NOMO-1 treated with DMSO at 0.1 percent for 48 hours (cell line): ENCODE measurements around the gene SEPTIN3.

Experiments
- DNase-seq: peaks from one replicate; lab custom pipeline; 2025; ENCODE audit not compliant: unreplicated experiment; lab: John Stamatoyannopoulos, UW

The SEPTIN3 gene

DNA sequence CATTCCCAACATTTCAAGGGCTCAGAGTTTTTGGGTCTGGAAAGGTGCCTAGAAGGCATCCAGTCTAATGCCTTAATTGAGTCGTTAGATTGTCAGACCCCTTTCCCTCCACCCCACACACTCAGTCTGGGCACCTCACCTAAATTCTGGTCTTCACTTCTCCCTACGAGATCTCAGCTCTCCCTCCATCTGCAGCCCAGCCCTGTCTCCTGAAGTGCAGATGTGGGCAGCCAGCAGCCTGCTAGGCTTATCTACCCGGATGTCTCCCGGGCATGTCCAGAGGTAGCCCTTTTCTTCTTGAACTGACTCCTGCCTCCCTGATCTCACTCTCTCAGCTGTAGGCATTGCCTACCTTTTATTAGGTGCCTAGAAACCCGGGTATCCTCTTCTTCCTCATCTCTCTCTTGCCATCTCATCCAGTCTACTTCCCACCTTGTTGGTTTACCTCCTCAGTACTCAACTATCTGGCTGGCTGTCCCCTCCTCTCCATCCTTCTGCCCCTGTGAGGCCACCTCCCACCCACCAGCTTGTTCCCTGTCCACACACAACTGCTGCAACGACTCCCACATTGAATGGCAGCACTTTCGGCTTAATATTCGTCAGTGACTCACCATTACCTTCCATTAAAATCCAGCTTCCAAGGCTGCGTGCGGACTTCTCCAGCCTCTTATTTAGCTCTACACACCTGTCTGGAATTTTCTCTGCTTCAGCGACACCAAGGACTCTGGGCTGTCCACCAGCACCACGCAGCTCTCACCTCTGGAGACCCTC is 6.2 kb downstream of the SEPTIN3 start:
- DNase-seq = no peak

- DNase-seq = peak; percentile 41
Observed at GRCh38 chr22:41976070-41976901, 7.0 kb downstream of the SEPTIN3 start.

DNA sequence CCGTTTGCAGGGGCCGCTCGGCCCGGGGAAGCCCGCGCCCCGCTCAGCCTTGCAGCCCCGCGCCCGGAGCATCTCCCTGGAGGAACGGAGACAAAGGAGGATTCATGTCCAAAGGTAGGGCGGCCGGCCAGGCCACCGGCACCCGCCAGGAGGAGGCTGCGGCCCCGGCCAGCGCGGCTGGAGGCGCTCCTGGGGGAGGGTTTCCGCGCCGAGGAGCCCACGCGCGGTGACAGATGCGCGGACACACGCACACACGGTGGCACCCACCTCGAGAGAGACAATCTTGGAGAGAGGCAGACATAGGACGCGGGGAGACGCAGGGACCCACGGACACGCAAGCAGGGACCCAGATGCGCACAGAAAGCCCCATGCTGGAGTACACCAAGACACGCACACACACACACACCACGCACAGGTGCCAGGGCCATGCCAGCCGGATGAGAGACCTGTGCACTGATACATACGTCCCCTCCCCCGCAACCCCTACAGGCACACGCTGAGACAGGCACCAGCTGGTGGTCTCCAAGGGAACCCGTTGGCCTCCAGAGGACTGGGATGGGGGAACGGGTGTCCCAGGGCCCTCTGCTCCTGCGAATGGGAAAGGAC is 7.8 kb downstream of the SEPTIN3 start:
- no peak for DNase-seq

DNA sequence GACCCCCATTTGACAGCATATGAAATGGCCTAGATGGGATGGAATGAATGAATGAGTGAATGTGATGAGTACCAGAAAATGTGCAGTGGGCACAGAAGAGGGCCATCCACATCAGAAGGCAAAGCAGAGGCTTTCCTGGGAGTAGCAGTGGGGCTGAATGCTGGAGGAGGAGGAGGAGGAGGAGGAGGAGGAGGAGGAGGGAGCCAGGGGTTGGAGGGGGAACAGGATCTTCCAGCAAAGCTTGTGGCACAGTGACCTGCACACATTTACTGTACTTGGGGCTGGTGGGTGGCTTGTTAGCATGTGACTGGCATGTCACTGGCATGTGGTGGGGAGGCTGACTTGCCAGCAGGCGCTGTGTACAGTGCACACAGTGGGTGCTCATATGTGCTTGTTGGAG is 9.5 kb downstream of the SEPTIN3 start:
- no peak for DNase-seq

DNA sequence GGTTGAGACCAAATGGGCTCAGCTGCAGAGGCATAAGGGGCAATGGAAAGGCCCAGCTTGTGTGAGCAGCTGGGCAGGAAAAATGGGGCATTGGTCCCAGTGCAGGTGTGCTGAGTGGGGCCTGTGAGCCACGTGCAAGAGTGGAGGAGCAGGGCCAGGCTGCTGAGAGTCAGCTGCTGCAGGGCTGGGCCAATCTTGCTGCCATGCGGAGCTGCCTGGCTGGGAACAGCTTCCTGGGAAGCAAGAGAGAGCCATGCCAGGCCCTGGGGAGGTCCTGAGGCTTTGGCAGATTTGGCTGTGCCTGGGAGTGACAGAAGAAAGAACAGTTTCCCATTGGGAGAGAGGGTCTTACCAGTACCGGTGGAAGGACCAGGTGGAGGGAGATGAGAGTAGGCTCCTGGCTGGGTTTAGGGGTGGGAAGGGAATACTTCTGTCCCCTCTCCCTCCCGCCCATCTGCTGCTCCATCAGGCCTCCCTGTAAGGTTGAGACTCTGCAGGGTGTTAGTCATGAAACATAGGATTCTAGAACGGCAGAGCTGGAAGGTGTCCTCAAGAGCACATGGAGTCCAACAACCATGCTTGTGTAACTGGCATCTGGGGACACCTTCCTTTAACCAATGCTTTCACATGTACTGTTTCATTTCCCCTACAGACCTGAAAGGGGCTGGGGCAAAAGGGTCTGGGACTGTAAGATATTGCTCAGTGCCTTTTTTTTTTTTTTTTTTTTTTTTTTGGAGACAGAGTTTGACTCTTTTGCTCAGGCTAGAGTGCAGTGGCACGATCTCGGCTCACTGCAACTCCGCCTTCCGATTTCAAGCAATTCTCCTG is 10.4 kb downstream of the SEPTIN3 start:
- DNase-seq = no peak

DNA sequence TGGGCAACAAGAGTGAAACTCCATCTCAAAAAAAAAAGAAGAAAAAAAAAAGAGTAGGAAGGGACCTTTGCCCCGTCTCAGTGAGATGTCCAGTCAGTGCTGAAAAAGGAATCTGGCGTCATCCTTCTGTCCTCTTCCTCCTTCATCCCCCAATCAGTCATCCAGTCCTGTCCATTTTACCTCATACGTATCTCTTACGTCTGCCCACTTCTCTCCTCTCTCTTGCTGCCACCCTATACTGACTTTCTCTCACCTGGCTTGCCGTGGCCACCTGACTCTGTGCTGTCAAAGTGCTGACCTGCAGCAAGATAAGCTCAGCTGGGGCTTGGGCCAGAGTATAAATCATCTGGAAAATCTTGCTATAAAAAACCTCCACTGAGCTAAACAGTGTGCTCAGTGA is 13.6 kb downstream of the SEPTIN3 start:
- no peak for DNase-seq

GRCh38 chr22:41983513-41984405 is 14.5 kb downstream of the SEPTIN3 start:
- DNase-seq = peak; percentile 45

DNA sequence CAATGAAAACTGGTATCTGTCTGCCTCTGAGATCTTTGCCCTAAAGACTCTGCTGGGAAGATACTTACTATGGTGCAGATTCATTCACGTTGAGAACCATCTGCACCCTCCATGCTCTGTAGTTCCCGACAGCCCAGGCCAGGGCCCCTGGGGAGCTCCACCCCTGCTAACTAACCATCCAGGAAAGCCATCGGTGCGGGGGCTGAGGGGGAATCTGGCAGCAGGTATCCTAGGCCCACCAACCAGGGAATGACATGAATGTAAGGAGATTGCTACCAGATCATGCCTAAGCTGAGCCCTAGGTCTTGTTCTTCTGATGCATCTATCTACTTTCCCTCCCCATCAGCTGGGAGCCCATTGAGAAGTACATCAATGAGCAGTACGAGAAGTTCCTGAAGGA is 18.0 kb downstream of the SEPTIN3 start:
- DNase-seq = no peak

DNA sequence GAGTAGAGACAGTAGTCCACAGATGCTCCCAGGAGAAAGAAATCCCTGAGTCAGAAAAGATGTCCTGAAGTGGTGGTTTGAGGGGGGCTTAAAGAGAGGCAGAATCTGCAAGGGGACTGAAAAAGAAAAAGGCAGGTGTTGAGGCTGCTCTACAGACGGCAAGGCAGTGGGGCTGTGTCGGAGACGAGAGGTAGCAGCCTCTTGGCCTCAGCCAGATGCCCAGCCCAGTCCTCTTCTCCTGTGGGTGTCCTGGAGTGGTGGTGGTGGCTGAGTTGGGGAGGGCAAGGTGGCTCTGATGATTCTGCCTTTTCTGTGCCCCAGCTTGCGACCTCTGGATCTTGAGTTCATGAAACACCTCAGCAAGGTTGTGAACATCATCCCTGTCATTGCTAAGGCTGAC is 20.0 kb downstream of the SEPTIN3 start:
- no peak for DNase-seq

- no peak for DNase-seq
Observed at GRCh38 chr22:41991111-41991510, 21.9 kb downstream of the SEPTIN3 start.

GRCh38 chr22:41992496-41992895 is 23.3 kb downstream of the SEPTIN3 start:
- no peak for DNase-seq

DNA sequence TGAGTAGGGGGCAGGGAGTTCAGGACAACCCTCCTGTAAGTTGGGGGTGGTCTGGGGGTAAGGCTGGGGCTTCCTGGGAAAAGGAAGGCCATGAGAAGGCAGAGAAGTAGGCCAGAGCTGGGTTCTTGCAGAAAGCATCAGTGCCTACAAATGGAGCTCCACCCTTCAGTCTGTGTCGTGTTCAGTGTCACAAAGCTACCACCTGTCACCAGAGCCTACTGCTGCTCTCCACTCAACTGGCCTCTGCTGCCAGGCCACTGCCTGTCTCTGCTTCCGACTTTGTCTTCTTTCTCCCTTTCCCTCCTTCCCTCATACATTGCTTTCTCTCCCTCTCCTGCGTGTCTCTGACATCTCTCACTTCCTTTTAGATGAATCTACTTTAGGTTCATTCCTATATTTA is 26.0 kb downstream of the SEPTIN3 start:
- DNase-seq = peak; percentile 8

DNA sequence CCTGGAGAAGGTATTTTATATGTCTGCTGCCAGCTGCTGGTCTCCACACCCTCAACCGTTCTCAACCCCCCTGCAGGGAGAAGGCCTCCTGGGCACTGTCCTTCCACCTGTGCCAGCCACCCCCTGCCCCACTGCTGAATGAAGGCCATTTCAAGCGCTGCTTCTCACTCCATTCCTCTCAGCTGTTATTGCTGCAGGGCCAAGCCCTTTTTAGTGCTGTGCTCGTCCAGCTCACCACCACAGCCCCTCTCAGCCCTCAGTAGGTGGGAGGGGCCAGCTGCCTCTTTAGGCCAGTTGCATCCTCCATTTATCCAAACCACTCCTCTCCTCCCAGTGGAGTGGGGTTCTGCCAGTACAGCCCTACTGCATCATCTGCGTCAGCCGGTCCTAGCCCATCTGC is 27.6 kb downstream of the SEPTIN3 start:
- no peak for DNase-seq

DNA sequence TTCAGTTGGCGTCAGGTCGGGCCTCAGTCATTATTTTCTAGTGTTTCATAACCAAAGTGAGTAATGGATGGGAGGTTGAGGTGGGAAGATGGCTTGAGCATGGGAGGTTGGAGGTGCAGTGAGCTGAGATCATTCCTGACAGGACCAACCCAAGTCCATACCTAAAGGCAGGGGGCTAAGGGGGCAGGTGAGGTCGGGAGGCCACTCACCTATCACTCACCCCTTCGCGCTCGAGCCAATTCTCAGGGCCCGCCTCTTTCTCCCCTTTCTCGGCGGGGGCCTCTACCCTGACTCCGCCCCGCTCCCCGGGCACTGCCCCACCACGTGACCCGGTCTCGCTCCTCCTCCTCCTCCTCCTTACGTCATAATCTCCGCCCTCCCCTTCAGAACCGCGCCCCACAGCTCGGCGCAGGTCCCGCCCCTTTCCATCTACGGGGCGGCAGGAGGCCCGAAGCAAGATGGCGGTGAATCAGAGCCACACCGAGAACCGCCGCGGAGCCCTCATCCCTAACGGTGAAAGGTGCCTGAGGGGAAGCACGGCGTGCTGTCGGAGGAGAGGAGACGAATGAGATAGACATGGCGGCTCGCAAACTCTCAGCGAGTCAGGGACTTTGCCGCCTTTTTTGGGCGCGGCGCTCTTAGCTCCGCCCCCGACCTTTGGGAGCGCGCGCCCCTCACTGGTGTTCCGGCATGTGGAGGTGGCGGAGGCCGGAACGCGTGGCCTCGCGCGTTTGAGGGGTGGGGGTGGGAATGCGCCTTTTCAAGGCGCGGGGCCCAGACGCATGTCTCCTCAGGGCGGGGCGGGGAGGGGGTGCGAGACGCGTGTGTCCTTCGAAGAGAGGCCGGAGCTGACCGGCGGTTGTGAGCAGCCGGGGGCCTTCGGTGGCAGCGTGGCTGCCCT is 29.4 kb downstream of the SEPTIN3 start, which contains the start of gene WBP2NL:
Gene WBP2NL, plus strand, starts transcription at position 428 of the 901 bp plus-strand sequence. Its CDS starts 31 bp downstream, at position 459.
- peak; percentile 88 for DNase-seq

- no peak for DNase-seq
Observed at GRCh38 chr22:42000466-42000865, 31.2 kb downstream of the SEPTIN3 start.

DNA sequence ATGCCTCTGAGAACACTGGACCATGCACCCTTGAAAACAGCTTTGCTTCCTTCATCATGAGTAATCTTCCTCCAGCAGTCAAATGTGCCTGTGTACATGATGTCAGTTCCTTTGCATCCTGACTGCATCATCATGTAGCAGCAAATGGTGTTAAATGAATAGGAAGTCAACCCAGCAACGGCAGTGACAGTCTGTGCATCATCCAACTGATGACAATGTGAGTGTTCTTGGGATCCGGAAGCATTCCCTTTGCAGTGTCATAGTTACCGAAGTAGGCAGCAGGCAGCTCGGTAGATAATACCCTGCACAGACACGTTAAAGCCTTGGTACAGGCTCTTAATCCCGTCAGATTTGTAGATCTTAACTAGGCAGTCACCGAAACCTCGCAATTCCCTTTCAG is 31.9 kb downstream of the SEPTIN3 start:
- DNase-seq = no peak

- no peak for DNase-seq
Observed at GRCh38 chr22:42001706-42002105, 32.5 kb downstream of the SEPTIN3 start.

- DNase-seq = no peak
Observed at GRCh38 chr22:42007922-42008321, 38.7 kb downstream of the SEPTIN3 start.

GRCh38 chr22:42010778-42011177 is 41.5 kb downstream of the SEPTIN3 start:
- no peak for DNase-seq
